Body of pancreas (tissue), 4 donors: ENCODE data around the gene FAM107A.

ENCODE experiments used
- POLR2A ChIP-seq, 3 donors: fragments of 450-650 bp; IDR thresholded peaks; one replicate each; pipeline ENCODE4 v1.6.1; 2016; ENCODE audit warnings: antibody characterized with exemption in 3 of 3, mild to moderate bottlenecking in 2 of 3
- TF ChIP-seq, protein P1 (sequence below), 7 experiments: fragments of 450-650 bp in 4 of 7; fragments of 200-600 bp in 3 of 7; sonication (generic) in 3 of 7; IDR thresholded peaks; one replicate each; pipeline ENCODE4 v1.5.1; 2016 to 2019; ENCODE audit warnings: antibody characterized with exemption in 7 of 7

DNA sequence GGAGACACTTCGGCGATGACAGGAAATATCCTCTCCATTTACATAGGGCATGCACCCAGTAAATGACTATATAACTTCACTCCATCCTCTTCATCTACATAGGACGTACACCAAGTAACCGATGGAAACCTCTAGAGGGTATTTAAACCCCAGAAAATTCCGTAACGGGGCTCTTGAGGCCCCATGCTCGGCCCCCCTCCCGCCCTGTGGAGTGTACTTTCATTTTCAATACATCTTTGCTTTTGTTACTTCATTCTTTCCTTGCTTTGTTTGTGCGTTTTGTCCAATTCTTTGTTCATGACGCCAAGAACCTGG is 7.5 kb upstream of the FAM107A start:
- TF ChIP-seq, protein P1, sequence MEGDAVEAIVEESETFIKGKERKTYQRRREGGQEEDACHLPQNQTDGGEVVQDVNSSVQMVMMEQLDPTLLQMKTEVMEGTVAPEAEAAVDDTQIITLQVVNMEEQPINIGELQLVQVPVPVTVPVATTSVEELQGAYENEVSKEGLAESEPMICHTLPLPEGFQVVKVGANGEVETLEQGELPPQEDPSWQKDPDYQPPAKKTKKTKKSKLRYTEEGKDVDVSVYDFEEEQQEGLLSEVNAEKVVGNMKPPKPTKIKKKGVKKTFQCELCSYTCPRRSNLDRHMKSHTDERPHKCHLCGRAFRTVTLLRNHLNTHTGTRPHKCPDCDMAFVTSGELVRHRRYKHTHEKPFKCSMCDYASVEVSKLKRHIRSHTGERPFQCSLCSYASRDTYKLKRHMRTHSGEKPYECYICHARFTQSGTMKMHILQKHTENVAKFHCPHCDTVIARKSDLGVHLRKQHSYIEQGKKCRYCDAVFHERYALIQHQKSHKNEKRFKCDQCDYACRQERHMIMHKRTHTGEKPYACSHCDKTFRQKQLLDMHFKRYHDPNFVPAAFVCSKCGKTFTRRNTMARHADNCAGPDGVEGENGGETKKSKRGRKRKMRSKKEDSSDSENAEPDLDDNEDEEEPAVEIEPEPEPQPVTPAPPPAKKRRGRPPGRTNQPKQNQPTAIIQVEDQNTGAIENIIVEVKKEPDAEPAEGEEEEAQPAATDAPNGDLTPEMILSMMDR (IDR thresholded peaks at IDR 0.05) = no peak
- TF ChIP-seq POLR2A (IDR thresholded peaks at IDR 0.05) = no peak
